Measurements from ENCODE around the gene NT5M.

- TF ChIP-seq, protein P1, sequence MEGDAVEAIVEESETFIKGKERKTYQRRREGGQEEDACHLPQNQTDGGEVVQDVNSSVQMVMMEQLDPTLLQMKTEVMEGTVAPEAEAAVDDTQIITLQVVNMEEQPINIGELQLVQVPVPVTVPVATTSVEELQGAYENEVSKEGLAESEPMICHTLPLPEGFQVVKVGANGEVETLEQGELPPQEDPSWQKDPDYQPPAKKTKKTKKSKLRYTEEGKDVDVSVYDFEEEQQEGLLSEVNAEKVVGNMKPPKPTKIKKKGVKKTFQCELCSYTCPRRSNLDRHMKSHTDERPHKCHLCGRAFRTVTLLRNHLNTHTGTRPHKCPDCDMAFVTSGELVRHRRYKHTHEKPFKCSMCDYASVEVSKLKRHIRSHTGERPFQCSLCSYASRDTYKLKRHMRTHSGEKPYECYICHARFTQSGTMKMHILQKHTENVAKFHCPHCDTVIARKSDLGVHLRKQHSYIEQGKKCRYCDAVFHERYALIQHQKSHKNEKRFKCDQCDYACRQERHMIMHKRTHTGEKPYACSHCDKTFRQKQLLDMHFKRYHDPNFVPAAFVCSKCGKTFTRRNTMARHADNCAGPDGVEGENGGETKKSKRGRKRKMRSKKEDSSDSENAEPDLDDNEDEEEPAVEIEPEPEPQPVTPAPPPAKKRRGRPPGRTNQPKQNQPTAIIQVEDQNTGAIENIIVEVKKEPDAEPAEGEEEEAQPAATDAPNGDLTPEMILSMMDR (IDR thresholded peaks at IDR 0.05): no peak
- no peak for TF ChIP-seq POLR2A (IDR thresholded peaks at IDR 0.05)
These were observed 57.0 kb downstream of the NT5M start for GRCh38 chr17:17360087-17360730.
